Subcutaneous adipose tissue (tissue), 4 donors: ENCODE data around the gene ELMO2. TPM values are rescaled to one million over a fixed set of nuclear protein-coding genes. Genes with fewer than 3 reads are reported as not detected.

Experiments
- CTCF ChIP-seq: fragments of 450-650 bp; IDR thresholded peaks from one replicate; pipeline ENCODE4 v1.5.1; 2016; ENCODE audit warnings: low read depth, mild to moderate bottlenecking, control low read depth, antibody characterized with exemption, moderate library complexity
- total RNA-seq, 4 donors: library from RNA; depleted of rRNA; stranded (reverse); fragments of >200 nt; gene quantifications; one replicate each; pipeline ENCODE4 v1.1.0, GENCODE V29; 2016

The ELMO2 gene
- total RNA-seq, 4 donors from 2014 or later = 37.3 to 54.7 (median 44.0) TPM

GRCh38 chr20:46336735-46337134 is 69.7 kb downstream of the ELMO2 start:
- no peak for TF ChIP-seq CTCF

- no peak for TF ChIP-seq CTCF
These were observed 72.0 kb downstream of the ELMO2 start for GRCh38 chr20:46334303-46334904.

- TF ChIP-seq CTCF = no peak
These were observed 73.0 kb downstream of the ELMO2 start for GRCh38 chr20:46333161-46333991.

GRCh38 chr20:46332373-46333160 is 73.8 kb downstream of the ELMO2 start:
- TF ChIP-seq CTCF = no peak

GRCh38 chr20:46331611-46332361 is 74.6 kb downstream of the ELMO2 start:
- TF ChIP-seq CTCF = no peak

- no peak for TF ChIP-seq CTCF
These were observed 75.5 kb downstream of the ELMO2 start for GRCh38 chr20:46330831-46331371.
